WTC11 (cell line): ENCODE measurements around the gene DDX39A. TPM values are rescaled to one million over a fixed set of nuclear protein-coding genes. Genes with fewer than 3 reads are reported as not detected.

Source experiments
- ATAC-seq: fragments of 200-7000 bp; cut with Tn5 transposase; 2 replicates; pipeline ENCODE4 v1.10.0; 2021; ENCODE audit warnings: mild to moderate bottlenecking, moderate library complexity
- CTCF ChIA-PET: fragments of 300-600 bp; sonication (Branson Sonifier 250); formaldehyde crosslinking; loops from one replicate; lab custom pipeline; 2021; ENCODE audit warnings: antibody characterized with exemption; lab: Charles Lee
- POLR2A ChIA-PET: fragments of 350-600 bp; sonication (Branson Sonifier 250); formaldehyde crosslinking; loops from one replicate; lab custom pipeline; 2021; ENCODE audit warnings: antibody characterized with exemption; lab: Charles Lee
- DNase-seq: peaks from one replicate; pipeline ENCODE4 v3.0.0; 2021; ENCODE audit warnings: low spot score
- H3K27ac Mint-ChIP-seq: 2 replicates; pipeline ENCODE4 v1.8.0; 2021; ENCODE audit warnings: mixed read lengths
- H3K27me3 Mint-ChIP-seq: 2 replicates; pipeline ENCODE4 v1.8.0; 2021; ENCODE audit warnings: low read depth, mild to moderate bottlenecking, moderate library complexity, mixed read lengths
- H3K36me3 Mint-ChIP-seq: 2 replicates; pipeline ENCODE4 v1.8.0; 2021; ENCODE audit warnings: mixed read lengths
- H3K4me1 Mint-ChIP-seq: 2 replicates; pipeline ENCODE4 v1.8.0; 2022; ENCODE audit warnings: mixed read lengths
- H3K4me3 Mint-ChIP-seq: 2 replicates; pipeline ENCODE4 v1.8.0; 2021; ENCODE audit warnings: mild to moderate bottlenecking, moderate library complexity, mixed read lengths
- H3K9me3 Mint-ChIP-seq: 2 replicates; pipeline ENCODE4 v1.8.0; 2021; ENCODE audit warnings: mixed read lengths
- AR ChIP-seq: fragments of 250-450 bp; sonication (Bioruptor Pico); IDR thresholded peaks from 2 replicates; pipeline ENCODE4 v1.9.0; 2021; ENCODE audit warnings: mild to moderate bottlenecking
- MXD4 ChIP-seq: fragments of 250-450 bp; sonication (Bioruptor Pico); IDR thresholded peaks from 2 replicates; pipeline ENCODE4 v1.8.0; 2021; ENCODE audit warnings: mild to moderate bottlenecking, moderate library complexity, borderline replicate concordance
- NFE2L1 ChIP-seq: sonication (generic); formaldehyde crosslinking; IDR thresholded peaks from 2 replicates; pipeline ENCODE4 v1.8.1; 2023; ENCODE audit warnings: missing genetic modification reagents
- NR2C2 ChIP-seq: sonication (generic); formaldehyde crosslinking; IDR thresholded peaks from 2 replicates; pipeline ENCODE4 v1.8.0; 2022; ENCODE audit warnings: mild to moderate bottlenecking, missing genetic modification reagents
- TEAD4 ChIP-seq: sonication (generic); formaldehyde crosslinking; IDR thresholded peaks from 2 replicates; pipeline ENCODE4 v1.8.0; 2022; ENCODE audit warnings: mild to moderate bottlenecking, missing genetic modification reagents
- ZNF138 ChIP-seq: sonication (generic); formaldehyde crosslinking; conservative IDR thresholded peaks from 2 replicates; pipeline ENCODE4 v1.8.1; 2022; ENCODE audit warnings: mild to moderate bottlenecking, moderate library complexity, missing genetic modification reagents
- ZNF219 ChIP-seq: sonication (generic); formaldehyde crosslinking; IDR thresholded peaks from 2 replicates; pipeline ENCODE4 v1.8.0; 2023; ENCODE audit warnings: missing genetic modification reagents, mild to moderate bottlenecking, borderline replicate concordance
- ZNF671 ChIP-seq: fragments of 250-450 bp; sonication (Bioruptor Pico); IDR thresholded peaks from 2 replicates; pipeline ENCODE4 v1.8.0; 2021; ENCODE audit warnings: mild to moderate bottlenecking
- total RNA-seq: library from RNA; stranded (reverse); gene quantifications from 3 replicates; pipeline ENCODE4 v1.2.3, GENCODE V29; 2021
- TF ChIP-seq, protein P1 (sequence below): sonication (generic); formaldehyde crosslinking; IDR thresholded peaks from 2 replicates; pipeline ENCODE4 v1.8.0; 2023; ENCODE audit warnings: mild to moderate bottlenecking, missing genetic modification reagents
- TF ChIP-seq, protein P2 (sequence below): sonication (generic); formaldehyde crosslinking; IDR thresholded peaks from 2 replicates; pipeline ENCODE4 v1.8.0; 2022; ENCODE audit warnings: missing genetic modification reagents
- TF ChIP-seq, protein P3 (sequence below): sonication (generic); formaldehyde crosslinking; IDR thresholded peaks from 2 replicates; pipeline ENCODE4 v1.8.1; 2023; ENCODE audit warnings: mild to moderate bottlenecking, moderate library complexity, missing genetic modification reagents
- TF ChIP-seq, protein P4 (sequence below): fragments of 250-450 bp; sonication (Bioruptor Pico); IDR thresholded peaks from 2 replicates; pipeline ENCODE4 v1.8.0; 2021; ENCODE audit warnings: mild to moderate bottlenecking

DDX39A gene
- total RNA-seq, 1 experiment from 2014 or later = 136 TPM

- TF ChIP-seq, protein P1, sequence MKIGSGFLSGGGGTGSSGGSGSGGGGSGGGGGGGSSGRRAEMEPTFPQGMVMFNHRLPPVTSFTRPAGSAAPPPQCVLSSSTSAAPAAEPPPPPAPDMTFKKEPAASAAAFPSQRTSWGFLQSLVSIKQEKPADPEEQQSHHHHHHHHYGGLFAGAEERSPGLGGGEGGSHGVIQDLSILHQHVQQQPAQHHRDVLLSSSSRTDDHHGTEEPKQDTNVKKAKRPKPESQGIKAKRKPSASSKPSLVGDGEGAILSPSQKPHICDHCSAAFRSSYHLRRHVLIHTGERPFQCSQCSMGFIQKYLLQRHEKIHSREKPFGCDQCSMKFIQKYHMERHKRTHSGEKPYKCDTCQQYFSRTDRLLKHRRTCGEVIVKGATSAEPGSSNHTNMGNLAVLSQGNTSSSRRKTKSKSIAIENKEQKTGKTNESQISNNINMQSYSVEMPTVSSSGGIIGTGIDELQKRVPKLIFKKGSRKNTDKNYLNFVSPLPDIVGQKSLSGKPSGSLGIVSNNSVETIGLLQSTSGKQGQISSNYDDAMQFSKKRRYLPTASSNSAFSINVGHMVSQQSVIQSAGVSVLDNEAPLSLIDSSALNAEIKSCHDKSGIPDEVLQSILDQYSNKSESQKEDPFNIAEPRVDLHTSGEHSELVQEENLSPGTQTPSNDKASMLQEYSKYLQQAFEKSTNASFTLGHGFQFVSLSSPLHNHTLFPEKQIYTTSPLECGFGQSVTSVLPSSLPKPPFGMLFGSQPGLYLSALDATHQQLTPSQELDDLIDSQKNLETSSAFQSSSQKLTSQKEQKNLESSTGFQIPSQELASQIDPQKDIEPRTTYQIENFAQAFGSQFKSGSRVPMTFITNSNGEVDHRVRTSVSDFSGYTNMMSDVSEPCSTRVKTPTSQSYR (CRISPR knock-in tag) = no peak
- TF ChIP-seq ZNF219 (CRISPR knock-in tag) = no peak
- TF ChIP-seq NFE2L1 (CRISPR knock-in tag) = no peak
- no peak for TF ChIP-seq NR2C2 (CRISPR knock-in tag)
- no peak for TF ChIP-seq TEAD4
- TF ChIP-seq MXD4 = no peak
- no peak for TF ChIP-seq ZNF671 (CRISPR knock-in tag)
- TF ChIP-seq, protein P2, sequence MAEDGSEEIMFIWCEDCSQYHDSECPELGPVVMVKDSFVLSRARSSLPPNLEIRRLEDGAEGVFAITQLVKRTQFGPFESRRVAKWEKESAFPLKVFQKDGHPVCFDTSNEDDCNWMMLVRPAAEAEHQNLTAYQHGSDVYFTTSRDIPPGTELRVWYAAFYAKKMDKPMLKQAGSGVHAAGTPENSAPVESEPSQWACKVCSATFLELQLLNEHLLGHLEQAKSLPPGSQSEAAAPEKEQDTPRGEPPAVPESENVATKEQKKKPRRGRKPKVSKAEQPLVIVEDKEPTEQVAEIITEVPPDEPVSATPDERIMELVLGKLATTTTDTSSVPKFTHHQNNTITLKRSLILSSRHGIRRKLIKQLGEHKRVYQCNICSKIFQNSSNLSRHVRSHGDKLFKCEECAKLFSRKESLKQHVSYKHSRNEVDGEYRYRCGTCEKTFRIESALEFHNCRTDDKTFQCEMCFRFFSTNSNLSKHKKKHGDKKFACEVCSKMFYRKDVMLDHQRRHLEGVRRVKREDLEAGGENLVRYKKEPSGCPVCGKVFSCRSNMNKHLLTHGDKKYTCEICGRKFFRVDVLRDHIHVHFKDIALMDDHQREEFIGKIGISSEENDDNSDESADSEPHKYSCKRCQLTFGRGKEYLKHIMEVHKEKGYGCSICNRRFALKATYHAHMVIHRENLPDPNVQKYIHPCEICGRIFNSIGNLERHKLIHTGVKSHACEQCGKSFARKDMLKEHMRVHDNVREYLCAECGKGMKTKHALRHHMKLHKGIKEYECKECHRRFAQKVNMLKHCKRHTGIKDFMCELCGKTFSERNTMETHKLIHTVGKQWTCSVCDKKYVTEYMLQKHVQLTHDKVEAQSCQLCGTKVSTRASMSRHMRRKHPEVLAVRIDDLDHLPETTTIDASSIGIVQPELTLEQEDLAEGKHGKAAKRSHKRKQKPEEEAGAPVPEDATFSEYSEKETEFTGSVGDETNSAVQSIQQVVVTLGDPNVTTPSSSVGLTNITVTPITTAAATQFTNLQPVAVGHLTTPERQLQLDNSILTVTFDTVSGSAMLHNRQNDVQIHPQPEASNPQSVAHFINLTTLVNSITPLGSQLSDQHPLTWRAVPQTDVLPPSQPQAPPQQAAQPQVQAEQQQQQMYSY (CRISPR knock-in tag) = no peak
- TF ChIP-seq, protein P3, sequence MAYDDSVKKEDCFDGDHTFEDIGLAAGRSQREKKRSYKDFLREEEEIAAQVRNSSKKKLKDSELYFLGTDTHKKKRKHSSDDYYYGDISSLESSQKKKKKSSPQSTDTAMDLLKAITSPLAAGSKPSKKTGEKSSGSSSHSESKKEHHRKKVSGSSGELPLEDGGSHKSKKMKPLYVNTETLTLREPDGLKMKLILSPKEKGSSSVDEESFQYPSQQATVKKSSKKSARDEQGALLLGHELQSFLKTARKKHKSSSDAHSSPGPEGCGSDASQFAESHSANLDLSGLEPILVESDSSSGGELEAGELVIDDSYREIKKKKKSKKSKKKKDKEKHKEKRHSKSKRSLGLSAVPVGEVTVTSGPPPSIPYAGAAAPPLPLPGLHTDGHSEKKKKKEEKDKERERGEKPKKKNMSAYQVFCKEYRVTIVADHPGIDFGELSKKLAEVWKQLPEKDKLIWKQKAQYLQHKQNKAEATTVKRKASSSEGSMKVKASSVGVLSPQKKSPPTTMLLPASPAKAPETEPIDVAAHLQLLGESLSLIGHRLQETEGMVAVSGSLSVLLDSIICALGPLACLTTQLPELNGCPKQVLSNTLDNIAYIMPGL = no peak
These were observed 48.8 kb downstream of the DDX39A start (continued) for GRCh38 chr19:14370169-14370939.

- no peak for TF ChIP-seq ZNF138
- TF ChIP-seq AR = no peak
- TF ChIP-seq, protein P4, sequence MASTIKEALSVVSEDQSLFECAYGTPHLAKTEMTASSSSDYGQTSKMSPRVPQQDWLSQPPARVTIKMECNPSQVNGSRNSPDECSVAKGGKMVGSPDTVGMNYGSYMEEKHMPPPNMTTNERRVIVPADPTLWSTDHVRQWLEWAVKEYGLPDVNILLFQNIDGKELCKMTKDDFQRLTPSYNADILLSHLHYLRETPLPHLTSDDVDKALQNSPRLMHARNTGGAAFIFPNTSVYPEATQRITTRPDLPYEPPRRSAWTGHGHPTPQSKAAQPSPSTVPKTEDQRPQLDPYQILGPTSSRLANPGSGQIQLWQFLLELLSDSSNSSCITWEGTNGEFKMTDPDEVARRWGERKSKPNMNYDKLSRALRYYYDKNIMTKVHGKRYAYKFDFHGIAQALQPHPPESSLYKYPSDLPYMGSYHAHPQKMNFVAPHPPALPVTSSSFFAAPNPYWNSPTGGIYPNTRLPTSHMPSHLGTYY (CRISPR knock-in tag) = no peak
- no peaks in the 10 kb centered on the region; the same call in 1 of the 2 replicates for H3K27me3 Mint-ChIP-seq
- H3K27ac Mint-ChIP-seq = no peak overlapping the region
- no peak for DNase-seq
- ChIA-PET CTCF (interaction anchor here (0.7 to 1.2 kb wide), 3 partner anchors 111 to 233 kb away, joined by 4 to 9 read pairs (median 5); partner anchors contain the start of gene ASF1B), POLR2A (no interaction called here)
- H3K36me3 Mint-ChIP-seq = no peaks in the 10 kb centered on the region
- no peak overlapping the region for H3K4me3 Mint-ChIP-seq
- peaks cover 3% of the 10 kb centered on the region; the same call in 1 of the 2 replicates for H3K9me3 Mint-ChIP-seq
- peaks cover 13% of the 10 kb centered on the region for H3K4me1 Mint-ChIP-seq
- no peak for ATAC-seq
These were observed 49.6 kb downstream of the DDX39A start for GRCh38 chr19:14369399-14370168.
